ENCODE data around the gene CAGE1.

Gene CAGE1

GRCh38 chr6:7304821-7305220 is 84.7 kb downstream of the CAGE1 start:
- no peak for DNase-seq

DNA sequence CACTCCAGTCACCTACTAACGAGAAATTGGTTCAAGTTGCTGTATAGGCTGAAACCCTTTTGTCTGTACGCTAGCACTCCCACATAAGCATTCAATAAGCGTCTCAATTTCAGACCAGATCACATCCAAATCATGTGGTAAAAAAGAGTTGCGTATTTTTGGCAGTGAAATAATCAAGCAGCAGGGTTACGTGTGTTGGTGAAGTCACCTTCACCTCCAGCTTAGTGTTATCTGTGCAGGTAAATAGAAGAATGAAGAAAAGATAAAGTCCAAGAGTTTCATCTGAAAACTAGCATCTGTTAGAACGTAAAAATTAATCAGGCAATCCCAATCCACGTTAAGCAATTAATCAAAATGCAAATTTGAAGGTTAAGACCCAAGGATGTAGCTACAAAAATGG is 87.8 kb downstream of the CAGE1 start:
- DNase-seq = no peak

- DNase-seq = no peak
These were observed 88.6 kb downstream of the CAGE1 start for GRCh38 chr6:7300926-7301325.

- no peak for DNase-seq
These were observed 91.4 kb downstream of the CAGE1 start for GRCh38 chr6:7298113-7298512.

GRCh38 chr6:7296602-7297001 is 92.9 kb downstream of the CAGE1 start:
- no peak for DNase-seq

DNA sequence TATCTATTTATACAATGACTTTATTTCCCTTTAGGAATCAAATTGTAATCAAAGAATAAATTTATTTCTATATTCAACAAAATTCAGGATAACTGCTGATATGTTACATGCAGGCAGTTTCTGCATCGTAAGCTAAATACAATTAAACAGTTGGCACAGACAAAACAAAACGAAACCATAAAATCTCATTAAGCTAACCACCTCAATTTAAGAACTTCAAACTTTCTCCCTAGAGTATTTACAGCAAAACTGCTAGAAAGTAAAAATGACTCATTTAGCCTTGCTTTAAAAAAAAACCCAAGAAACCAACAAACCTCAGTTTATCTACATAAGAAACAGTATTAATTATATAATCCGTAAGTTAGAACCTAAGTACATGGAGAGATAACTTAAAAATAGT is 93.6 kb downstream of the CAGE1 start:
- DNase-seq = no peak

DNA sequence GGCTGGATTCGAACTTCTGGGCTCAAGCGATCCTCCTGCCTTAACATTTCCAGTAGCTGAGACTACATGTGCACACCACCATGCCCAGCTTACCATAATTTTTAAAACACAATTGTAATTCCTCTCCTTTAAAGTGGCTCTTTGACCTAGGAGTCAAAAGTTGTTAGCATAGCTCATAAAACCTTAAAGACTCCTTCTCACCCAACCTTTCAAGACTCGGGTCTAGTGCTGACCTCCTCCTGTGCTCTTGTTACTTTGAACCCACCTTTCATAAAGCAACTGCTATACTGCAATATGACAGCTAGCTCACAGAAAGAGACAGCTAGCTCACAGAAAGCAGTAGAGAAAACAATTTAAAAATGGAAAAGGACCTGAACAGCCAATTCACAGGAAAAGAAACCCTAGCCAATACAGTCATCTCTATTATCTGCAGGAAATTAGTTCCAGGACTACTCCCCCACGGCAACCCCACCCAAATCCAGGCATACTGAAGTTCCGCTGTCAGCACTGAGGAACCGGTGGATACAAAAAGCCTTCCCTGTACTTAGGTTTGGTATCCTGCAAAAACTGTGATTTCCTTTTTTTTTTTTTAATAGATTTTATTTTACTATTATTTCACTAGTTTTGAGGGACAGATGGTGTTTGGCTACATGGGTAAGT is 96.8 kb downstream of the CAGE1 start:
- DNase-seq = no peak

DNA sequence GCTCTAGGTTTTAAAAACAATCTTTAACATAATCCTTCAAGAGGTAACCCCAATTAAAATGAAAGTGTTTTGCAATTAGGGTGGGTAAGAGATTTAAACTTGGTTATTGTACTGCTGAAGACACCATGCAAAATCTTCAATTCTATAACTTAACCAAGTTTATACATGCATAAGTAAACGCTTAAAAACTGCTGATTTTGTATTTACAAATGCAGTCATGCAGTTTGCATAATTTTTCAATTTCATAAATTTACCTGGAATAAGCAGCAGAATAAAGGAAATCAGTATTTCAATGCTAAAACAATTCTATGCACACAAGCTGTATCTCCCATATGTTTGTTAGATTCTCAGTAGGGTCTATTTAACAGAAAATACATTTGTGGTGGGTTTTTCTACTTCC is 99.5 kb downstream of the CAGE1 start:
- no peak for DNase-seq

- no peak for DNase-seq
These were observed 104.1 kb downstream of the CAGE1 start for GRCh38 chr6:7285416-7285815.

DNA sequence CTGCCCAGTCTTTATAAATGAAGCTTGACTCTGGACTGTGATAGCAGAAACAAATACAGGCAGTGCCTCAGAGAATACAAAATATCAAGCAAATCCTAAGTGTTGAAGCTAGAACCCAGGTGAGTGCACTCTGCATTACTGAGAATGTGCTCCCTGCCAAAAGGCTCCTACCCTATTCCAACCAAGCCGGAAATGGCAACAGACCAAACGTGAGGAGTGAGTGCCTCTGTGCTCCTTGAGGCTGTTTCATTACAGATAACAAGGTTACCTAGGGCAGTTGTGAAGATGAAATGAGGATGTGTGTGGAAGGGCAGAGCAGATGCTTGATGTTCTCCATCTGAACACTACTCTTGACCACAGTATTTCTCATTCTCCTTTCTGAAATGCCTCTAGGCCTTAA is 105.9 kb downstream of the CAGE1 start:
- no peak for DNase-seq

- DNase-seq = no peak
These were observed 107.2 kb downstream of the CAGE1 start for GRCh38 chr6:7282097-7282906.
